ENCODE measurements around the gene CNNM1. TPM values are rescaled to one million over a fixed set of nuclear protein-coding genes. Genes with fewer than 3 reads are reported as not detected.

The CNNM1 gene
- total RNA-seq: not detected in 2 replicates

GRCh38 chr10:99329304-99329553, at the start of gene CNNM1:
Gene CNNM1, plus strand, starts transcription at chr10:99329356. Its CDS starts 32 bp downstream, at chr10:99329388.

GRCh38 chr10:99430451-99431189, 101.5 kb downstream of the CNNM1 start, which contains the start of gene GOT1:
Gene GOT1, minus strand, starts transcription at chr10:99430624. Its CDS starts 59 bp downstream, at chr10:99430565.

Other genes with a start within 250 kb of the CNNM1 start
- gene HPSE2, start 93.5 kb upstream of the CNNM1 start, total RNA-seq: under 0.01 and 0.05 TPM in 2 replicates
- 20.2 and 36.8 TPM in 2 replicates for gene GOT1, start 101.3 kb downstream of the CNNM1 start, total RNA-seq
- not detected in 2 replicates for gene NKX2-3, start 203.6 kb downstream of the CNNM1 start, total RNA-seq